Sigmoid colon (tissue), 7 donors: ENCODE results near the gene TBCD. TPM values are rescaled to one million over a fixed set of nuclear protein-coding genes. Genes with fewer than 3 reads are reported as not detected.

Experiments used
- DNase-seq: peaks from one replicate; pipeline ENCODE4 v3.0.0-alpha.2; 2019
- H3K27ac ChIP-seq, 4 donors: fragments of 200-600 bp; sonication (generic); one replicate each; pipeline ENCODE4 v1.5.1; 2016 to 2019; ENCODE audit warnings: mild to moderate bottlenecking in 1 of 4
- H3K27me3 ChIP-seq, 3 donors: fragments of 200-600 bp; sonication (generic); one replicate each; pipeline ENCODE4 v1.5.1; 2019; ENCODE audit warnings: mild to moderate bottlenecking in 1 of 3
- H3K36me3 ChIP-seq, 4 donors: fragments of 200-600 bp; sonication (generic); one replicate each; pipeline ENCODE4 v1.5.1; 2016 to 2019
- H3K4me1 ChIP-seq, 4 donors: fragments of 200-600 bp; sonication (generic); one replicate each; pipeline ENCODE4 v1.5.1; 2017 to 2019
- H3K4me3 ChIP-seq, 4 donors: fragments of 200-600 bp; sonication (generic); one replicate each; pipeline ENCODE4 v1.5.1; 2017 to 2019; ENCODE audit warnings: mild to moderate bottlenecking in 2 of 4, moderate library complexity in 1 of 4
- H3K9me3 ChIP-seq, 4 donors: fragments of 200-600 bp in 3 of 4; sonication (generic) in 3 of 4; one replicate each; pipeline versions ENCODE4 v1.5.1 to v1.6.1; 2013 to 2019
- CTCF ChIP-seq, 4 experiments: fragments of 450-650 bp in 3 of 4; fragments of 200-600 bp in 1 of 4; IDR thresholded peaks; one replicate each; pipeline ENCODE4 v1.5.1; 2016 to 2019; ENCODE audit warnings: antibody characterized with exemption in 4 of 4, mild to moderate bottlenecking in 3 of 4, moderate library complexity in 2 of 4
- EP300 ChIP-seq, 4 donors: sonication (generic); formaldehyde crosslinking; IDR thresholded peaks; one replicate each; pipeline ENCODE4 v1.6.1; 2017; ENCODE audit warnings: antibody characterized with exemption in 4 of 4
- POLR2A ChIP-seq, 2 donors: fragments of 450-650 bp; IDR thresholded peaks; one replicate each; pipeline ENCODE4 v1.6.1; 2016; ENCODE audit warnings: antibody characterized with exemption in 2 of 2, mild to moderate bottlenecking in 2 of 2, moderate library complexity in 2 of 2
- POLR2AphosphoS5 ChIP-seq, 4 donors: sonication (generic); formaldehyde crosslinking; IDR thresholded peaks; one replicate each; pipeline ENCODE4 v1.6.1; 2017; ENCODE audit warnings: antibody characterized with exemption in 4 of 4
- WGBS, 2 donors: extraction: QIAGEN DNeasy Blood & Tissue Kit; methylation state at CpG; one replicate each; pipeline ENCODE4 v1.1.7; 2013; 5-methylcytosine and 5-hydroxymethylcytosine counted together
- intact Hi-C: fragments of 100-400 bp; cut with DNase I; formaldehyde crosslinking; loops from one replicate; pipeline ENCODE4 v1.15.1; 2023
- polyA plus RNA-seq, 3 donors: library from polyadenylated mRNA; stranded (reverse); fragments of 200-250 nt; gene quantifications; one replicate each; pipeline ENCODE4 v1.2.3, GENCODE V29; 2013
- total RNA-seq, 4 donors: library from RNA; depleted of rRNA; stranded (reverse); fragments of >200 nt; gene quantifications; one replicate each; pipeline ENCODE4 v1.1.0, GENCODE V29; 2016
- donor health status: healthy with polysubstance abuse.
- donor health status: Bipolar disorder and iron deficiency.
- donor health status: healthy.

TBCD gene
- total RNA-seq (10 to 100 TPM; 25.3 to 69.0 (median 34.4) TPM), polyA plus RNA-seq (10 to 100 TPM; 11.1 to 77.4 (median 19.2) TPM)

- Histone ChIP-seq H3K27ac (peak within 1 kb of the TSS; percentile 80 to 92 (median 90)), H3K4me3 (peak within 1 kb of the TSS; percentile 69 to 97 (median 88)), H3K36me3 (peaks cover 0 to 4% (median 0%) of the 10 kb centered on the region in 4 donors), H3K9me3 (peaks cover 0 to 3% (median 0%) of the 10 kb centered on the region in 4 donors), H3K27me3 (no peaks in the 10 kb centered on the region), H3K4me1 (peaks cover 0 to 27% (median 21%) of the 10 kb centered on the region in 4 donors)
- 1% methylated on average over 111 to 114 of the region's 114 CpGs for WGBS, 2 donors
- peak; percentile 78 to 84 (median 80) for TF ChIP-seq POLR2AphosphoS5 (IDR thresholded peaks at IDR 0.05)
- peak in 1 of 2 donors; percentile 12 for TF ChIP-seq POLR2A (IDR thresholded peaks at IDR 0.05)
- TF ChIP-seq CTCF (IDR thresholded peaks at IDR 0.05): no peak
- peak in 1 of 4 donors; percentile 46 for TF ChIP-seq EP300 (IDR thresholded peaks at IDR 0.05)
- intact Hi-C loops: loop anchor here (1.0 kb wide), 1 partner anchor 35 kb away; the partner anchor contains the start of gene FN3KRP
- DNase-seq: peak; percentile 95
These were observed at the start of gene TBCD for GRCh38 chr17:82751571-82752370. TSS of gene TBCD (plus strand) at chr17:82752065. CDS start at chr17:82752194, 129 bp downstream.

- TF ChIP-seq POLR2A (IDR thresholded peaks at IDR 0.05) (peak in 1 of 2 donors; percentile 61), POLR2AphosphoS5 (IDR thresholded peaks at IDR 0.05) (no peak)
- DNase-seq: no peak
- no peaks in the 10 kb centered on the region for H3K36me3 ChIP-seq
- intact Hi-C loops: no loop called here
- 17 to 58% methylated on average over 20 of the region's 20 CpGs for WGBS, 2 donors
- peak overlapping the region in 1 of 4 donors; percentile 42 for H3K27ac ChIP-seq
- H3K9me3 ChIP-seq: no peaks in the 10 kb centered on the region
- no peaks in the 10 kb centered on the region for H3K27me3 ChIP-seq
- peaks cover 0 to 15% (median 10%) of the 10 kb centered on the region in 4 donors for H3K4me1 ChIP-seq
- no peak overlapping the region for H3K4me3 ChIP-seq
These were observed 49.5 kb upstream of the TBCD start for GRCh38 chr17:82702231-82702927.

GRCh38 chr17:82703036-82703745, 48.7 kb upstream of the TBCD start:
- H3K27me3 ChIP-seq: no peaks in the 10 kb centered on the region
- no peak overlapping the region for H3K4me3 ChIP-seq
- peak overlapping the region in 1 of 4 donors; percentile 42 for H3K27ac ChIP-seq
- no peaks in the 10 kb centered on the region for H3K9me3 ChIP-seq
- WGBS, 2 donors: 27 to 77% methylated on average over 26 of the region's 26 CpGs
- DNase-seq: no peak
- intact Hi-C loops: no loop called here
- peaks cover 0 to 9% (median 4%) of the 10 kb centered on the region in 4 donors for H3K4me1 ChIP-seq
- H3K36me3 ChIP-seq: no peaks in the 10 kb centered on the region
- TF ChIP-seq CTCF (IDR thresholded peaks at IDR 0.05) (no peak), POLR2A (IDR thresholded peaks at IDR 0.05) (no peak), EP300 (IDR thresholded peaks at IDR 0.05) (no peak), POLR2AphosphoS5 (IDR thresholded peaks at IDR 0.05) (no peak)

- intact Hi-C loops: no loop called here
- no peak overlapping the region for H3K4me3 ChIP-seq
- H3K4me1 ChIP-seq: peaks cover 0 to 5% (median 3%) of the 10 kb centered on the region in 4 donors
- H3K9me3 ChIP-seq: no peaks in the 10 kb centered on the region
- H3K27me3 ChIP-seq: no peaks in the 10 kb centered on the region
- H3K36me3 ChIP-seq: no peaks in the 10 kb centered on the region
- TF ChIP-seq EP300 (IDR thresholded peaks at IDR 0.05): no peak
- 16 to 64% methylated on average over 38 of the region's 38 CpGs for WGBS, 2 donors
- no peak for DNase-seq
- no peak overlapping the region for H3K27ac ChIP-seq
These were observed 47.7 kb upstream of the TBCD start for GRCh38 chr17:82703935-82704865.

- Histone ChIP-seq H3K27me3 (no peaks in the 10 kb centered on the region), H3K27ac (no peak overlapping the region), H3K4me1 (no peaks in the 10 kb centered on the region), H3K9me3 (no peaks in the 10 kb centered on the region), H3K36me3 (no peaks in the 10 kb centered on the region), H3K4me3 (no peak overlapping the region)
- no peak for TF ChIP-seq POLR2A (IDR thresholded peaks at IDR 0.05)
- no peak for TF ChIP-seq CTCF (IDR thresholded peaks at IDR 0.05)
- TF ChIP-seq EP300 (IDR thresholded peaks at IDR 0.05): no peak
- no peak for TF ChIP-seq POLR2AphosphoS5 (IDR thresholded peaks at IDR 0.05)
- WGBS, 2 donors: 78 to 82% methylated on average over 13 of the region's 13 CpGs
- DNase-seq: no peak
- intact Hi-C loops: no loop called here
These were observed 47.0 kb upstream of the TBCD start for GRCh38 chr17:82704886-82705285.
